HT-29 (cell line): Measurements from ENCODE around the gene NUP54. TPM values are rescaled to one million over a fixed set of nuclear protein-coding genes. Genes with fewer than 3 reads are reported as not detected.

ENCODE experiments used
- DNase-seq: peaks from one replicate; pipeline ENCODE4 v3.0.0-alpha.2; 2015; ENCODE audit warnings: low spot score
- total RNA-seq: library from RNA; depleted of rRNA; stranded (reverse); fragments of >200 nt; shearing (Covaris generic); gene quantifications from 2 replicates; pipeline ENCODE4 v1.2.3, GENCODE V29; 2014; rRNA removed

Gene NUP54, protein sequence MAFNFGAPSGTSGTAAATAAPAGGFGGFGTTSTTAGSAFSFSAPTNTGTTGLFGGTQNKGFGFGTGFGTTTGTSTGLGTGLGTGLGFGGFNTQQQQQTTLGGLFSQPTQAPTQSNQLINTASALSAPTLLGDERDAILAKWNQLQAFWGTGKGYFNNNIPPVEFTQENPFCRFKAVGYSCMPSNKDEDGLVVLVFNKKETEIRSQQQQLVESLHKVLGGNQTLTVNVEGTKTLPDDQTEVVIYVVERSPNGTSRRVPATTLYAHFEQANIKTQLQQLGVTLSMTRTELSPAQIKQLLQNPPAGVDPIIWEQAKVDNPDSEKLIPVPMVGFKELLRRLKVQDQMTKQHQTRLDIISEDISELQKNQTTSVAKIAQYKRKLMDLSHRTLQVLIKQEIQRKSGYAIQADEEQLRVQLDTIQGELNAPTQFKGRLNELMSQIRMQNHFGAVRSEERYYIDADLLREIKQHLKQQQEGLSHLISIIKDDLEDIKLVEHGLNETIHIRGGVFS
- 29.1 and 43.6 TPM in 2 replicates for total RNA-seq

DNA sequence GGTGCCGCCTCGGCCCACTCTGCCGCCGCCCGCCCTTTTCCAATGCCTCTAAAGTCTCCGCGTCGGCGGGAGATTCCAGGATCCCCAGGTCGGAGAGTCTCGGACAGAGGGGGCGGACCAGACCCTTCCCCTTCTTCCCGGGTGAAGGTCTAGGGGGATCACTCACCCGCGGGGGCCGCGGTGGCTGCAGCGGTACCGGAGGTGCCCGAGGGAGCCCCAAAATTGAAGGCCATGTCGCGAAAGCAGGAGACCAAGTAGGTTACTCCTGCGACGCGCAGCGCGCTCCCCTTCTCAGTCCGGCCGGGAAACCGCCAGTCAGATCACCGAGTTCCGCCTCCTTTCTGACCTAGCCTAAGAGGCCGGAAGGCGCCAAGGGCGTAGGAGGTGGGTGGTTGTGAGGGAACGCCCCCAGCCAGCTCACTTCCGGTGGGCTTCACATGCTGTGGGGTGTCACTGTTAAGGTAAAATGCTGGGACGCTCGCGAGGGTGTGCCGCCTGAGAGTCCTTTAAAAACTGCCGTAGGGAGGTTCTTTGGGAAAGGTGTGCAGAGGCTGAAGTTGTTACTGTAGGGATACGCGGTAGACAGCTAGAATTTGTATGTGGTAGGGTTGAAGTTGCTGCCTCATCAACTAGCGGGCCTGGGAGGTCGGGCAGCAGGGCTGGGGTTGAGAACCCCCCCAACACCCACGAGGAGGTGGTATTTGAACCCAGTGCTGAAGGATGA lies at the start of gene NUP54:
TSS of gene NUP54 (minus strand) at position 256 of the 724 bp plus-strand sequence. CDS start at position 233, 23 bp downstream.
- peak; percentile 95 for DNase-seq

DNA sequence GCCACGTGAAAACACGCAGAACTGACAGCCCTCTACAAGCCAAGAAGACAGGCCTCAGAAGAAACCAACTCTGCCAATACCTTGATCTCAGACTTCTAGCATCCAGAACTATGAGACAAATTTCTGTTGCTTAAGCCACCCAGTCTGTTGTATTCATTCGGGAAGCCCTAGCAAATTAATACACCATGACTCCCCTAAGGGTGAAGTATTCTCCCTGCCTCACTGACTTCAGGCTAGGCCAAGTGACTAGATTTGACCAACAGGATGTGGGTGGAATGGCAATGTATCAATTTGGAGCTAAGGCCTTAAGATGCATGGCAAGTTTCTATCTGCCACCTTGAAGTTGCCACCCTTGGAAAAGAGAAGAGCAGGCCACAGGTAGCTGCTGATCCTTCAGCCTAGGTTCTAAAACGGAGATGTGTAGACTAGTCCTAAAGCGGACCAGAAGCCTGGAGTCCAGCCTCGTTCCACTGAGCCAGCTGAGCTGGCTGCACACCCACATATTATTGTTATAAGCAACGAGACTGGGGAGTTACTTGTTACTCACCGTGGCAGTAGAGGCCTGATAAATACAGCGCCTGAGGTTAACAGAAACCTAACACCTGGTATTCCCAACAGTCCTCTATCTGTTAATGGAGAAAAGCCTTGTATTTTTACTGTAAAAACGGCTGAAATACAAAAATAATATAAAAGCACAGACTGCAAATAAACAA lies 49.0 kb upstream of the NUP54 start:
- no peak for DNase-seq

DNA sequence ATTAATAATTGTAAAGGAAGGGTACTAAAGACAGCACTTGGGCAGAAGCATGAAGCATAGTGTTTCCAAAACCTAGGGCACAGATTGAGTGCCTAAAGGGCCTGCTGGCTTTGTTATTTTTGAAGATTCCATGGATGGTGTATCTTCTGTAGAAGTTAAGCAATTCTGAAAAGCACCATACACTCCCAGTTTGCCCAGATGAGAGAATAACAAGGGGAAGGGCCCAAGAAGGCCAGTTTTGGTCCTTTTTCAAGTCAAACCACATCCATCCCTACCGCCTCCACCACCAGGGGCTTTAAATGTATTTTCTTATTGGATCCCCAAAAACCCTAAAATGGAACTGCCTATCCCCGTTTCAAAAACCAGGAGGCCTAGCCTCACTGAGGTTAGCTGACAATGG lies 48.2 kb upstream of the NUP54 start:
- no peak for DNase-seq

DNA sequence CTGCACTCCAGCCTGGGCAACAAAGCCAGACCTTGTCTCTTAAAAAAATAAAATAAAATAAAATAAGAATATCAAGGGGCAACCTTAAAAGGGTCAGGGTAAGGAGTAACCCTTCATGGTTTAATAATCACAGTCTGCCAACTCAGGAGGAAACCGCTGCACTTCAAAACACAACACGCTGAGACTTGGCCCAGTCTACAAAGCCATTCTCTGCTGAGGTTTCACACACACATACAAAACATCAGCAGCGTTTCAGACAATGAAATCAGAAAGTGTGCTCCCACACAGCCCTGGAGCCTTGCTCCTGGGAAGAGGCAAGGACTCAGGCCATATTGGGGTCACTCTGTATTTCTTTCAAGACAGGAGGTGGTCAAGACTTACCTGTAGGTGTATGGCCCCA lies 47.1 kb upstream of the NUP54 start:
- no peak for DNase-seq

DNA sequence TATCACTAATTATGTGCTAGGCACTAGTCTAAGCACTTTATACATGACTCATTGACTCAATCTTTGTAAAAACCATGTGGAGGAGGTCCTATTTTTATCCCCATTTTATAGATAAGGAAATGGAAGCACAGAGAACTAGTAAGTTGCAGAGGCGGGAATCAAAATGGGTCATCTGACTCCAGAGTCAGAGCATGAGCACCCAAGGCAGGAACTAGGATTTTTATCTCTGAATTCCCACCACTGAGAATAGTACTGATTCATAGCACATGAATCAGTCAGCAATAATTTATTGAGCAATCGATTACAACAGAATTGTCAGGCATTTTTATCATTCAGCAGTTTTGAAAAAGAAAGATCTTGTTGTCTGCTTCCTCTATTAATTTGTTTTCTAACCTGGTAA lies 46.1 kb upstream of the NUP54 start:
- peak; percentile 21 for DNase-seq

DNA sequence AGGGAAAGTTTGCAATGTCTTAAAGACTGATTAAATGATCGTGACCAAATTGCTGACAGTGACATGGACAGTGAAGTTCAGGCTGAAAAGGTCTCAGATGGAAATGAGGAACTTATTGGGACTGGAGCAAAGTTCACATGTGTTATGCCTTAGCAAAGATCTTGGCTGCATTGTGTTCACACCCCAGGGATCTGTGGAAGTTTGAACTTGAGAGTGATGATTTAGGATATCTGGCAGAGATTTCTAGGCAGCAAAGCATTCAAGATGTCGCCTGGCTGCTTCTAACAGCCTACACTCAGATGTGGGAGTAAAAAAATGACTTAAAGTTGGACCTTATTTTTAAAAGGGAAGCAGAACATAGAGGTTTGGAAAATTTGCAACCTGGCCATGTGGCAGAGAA lies 44.0 kb upstream of the NUP54 start:
- no peak for DNase-seq

DNA sequence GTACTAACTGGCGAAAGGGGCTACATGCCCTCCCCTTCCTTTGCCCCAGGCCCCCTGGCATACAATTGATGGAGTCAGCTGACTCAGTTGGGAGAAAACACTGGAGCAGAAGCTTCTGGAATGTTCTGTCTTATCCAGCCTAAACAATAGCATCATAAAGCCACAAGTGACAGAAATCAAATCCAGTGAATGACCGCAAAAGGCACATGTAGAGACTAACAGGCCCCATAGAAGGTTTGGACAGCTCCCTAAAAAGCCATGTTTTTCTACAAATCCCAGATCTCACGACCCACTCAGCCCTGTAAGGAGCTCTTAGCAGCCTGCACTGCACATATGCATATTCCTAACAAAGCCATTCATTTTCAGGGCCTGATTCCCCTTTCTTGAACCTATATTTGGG lies 40.4 kb upstream of the NUP54 start:
- no peak for DNase-seq

DNA sequence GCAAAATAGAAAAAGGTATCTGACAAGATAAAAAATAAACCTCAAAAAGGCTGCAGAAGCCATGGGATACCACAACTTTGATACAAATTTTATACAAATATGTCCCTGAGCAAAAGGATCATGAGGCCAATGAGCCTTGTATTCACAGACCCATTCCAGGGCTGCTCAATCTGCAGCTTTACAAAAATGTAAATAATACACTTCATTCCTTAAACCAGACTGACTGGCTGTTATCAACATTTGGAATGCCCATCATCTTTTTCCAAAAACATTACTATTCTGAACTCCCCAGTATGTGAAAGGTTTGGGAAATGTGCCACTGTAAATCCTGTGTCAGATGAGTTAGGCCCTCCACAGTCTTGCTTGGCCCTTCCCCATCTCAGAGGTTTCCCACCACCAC lies 40.0 kb upstream of the NUP54 start:
- DNase-seq, result no peak

DNA sequence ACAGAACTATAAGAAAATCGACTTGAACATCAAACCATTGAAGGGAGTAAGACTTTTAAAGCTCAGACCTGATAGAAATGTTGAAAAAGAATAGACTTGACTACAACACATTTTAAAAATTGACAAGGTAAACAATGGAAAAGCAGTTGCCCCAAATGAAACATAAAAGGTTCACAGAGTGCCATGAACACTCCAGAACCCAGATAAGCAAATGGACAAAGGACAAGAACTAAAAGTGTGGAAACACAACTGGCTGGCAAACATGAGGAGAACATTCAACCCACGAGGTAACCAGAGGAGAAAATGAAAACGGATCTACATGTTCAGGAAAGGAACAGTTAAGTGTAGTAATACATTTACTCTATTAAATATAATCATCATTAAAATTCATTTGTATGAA lies 39.0 kb upstream of the NUP54 start:
- DNase-seq, result no peak

DNA sequence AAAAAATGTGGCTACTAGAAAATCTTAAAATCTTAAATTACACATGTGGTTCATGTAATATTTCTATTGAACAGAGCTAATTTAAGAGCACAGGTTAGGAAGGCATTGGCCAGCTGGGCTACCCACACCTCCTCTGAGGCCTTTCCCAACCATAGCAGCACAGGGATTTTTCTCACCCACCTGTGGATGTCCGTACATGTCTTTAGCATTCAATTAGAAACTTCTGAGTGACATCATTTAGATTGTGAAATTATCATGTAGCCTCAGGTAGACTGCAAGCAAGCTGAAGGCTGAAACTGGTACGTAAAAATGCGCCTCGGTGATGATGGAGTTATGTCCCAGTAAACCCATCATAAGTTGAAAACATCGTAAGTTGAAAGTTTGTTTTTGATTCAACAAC lies 34.3 kb upstream of the NUP54 start:
- no peak for DNase-seq

DNA sequence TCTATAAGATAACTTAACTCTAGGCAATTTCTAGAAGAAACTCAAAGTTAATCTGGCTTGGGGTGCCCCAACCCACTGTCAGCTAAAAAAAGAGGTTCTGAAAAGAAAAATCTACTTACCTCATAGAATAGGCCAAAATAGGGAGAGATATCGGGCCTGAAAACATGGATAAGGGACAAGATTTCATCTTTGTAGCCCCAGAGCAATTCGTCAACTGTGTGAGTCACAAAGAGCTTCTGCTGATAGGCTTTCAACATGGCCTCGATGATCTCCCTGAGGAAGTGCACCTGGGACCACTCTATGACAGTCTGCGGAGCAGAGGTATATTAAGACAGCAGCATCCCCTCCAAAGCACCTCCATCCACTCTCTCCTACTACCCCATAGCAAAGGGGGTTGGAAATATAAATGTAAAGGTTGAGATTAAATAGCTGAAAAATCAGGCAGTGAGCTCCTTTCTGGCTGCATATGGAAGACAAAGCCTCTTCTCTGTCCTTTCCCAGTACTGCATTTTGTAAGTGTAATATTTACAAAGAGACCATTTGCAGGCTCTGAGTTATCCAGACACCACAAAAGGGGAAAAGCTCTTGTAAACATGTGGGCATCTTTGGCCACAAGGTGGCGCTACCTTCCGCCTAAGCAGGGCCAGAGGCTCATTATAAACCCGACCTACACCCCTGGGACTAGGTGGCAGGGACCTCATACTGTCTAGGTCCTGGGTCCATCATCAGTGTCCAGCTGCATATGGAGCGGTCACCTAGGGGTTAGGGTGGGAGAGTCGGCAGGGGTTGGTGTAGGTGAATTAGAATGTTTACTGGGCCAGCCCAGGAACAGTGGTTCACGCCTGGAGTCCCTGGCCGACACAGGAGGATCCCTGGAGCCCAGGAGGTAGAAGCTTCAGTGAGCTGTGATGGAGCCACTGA lies 31.5 kb upstream of the NUP54 start:
- peak; percentile 91 for DNase-seq

DNA sequence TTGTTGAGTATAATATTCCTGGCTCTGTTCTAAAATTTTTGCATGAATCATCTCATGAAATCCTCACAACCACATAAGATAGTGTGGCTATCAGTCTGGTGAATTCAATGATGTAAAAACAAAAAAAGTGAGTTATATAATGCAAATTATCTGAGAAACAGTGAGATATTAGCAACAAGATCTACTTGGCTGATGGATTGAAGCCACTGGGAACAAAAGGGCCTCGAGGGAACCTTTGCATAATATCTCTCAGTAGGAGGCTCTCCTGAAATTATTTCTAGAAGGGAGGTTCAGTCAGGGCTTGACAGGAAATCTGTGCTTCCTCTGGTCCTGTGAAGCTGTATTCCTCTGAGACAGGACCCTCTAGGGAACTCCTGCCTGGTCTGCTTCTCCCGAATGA lies 30.1 kb upstream of the NUP54 start:
- DNase-seq, result no peak

DNA sequence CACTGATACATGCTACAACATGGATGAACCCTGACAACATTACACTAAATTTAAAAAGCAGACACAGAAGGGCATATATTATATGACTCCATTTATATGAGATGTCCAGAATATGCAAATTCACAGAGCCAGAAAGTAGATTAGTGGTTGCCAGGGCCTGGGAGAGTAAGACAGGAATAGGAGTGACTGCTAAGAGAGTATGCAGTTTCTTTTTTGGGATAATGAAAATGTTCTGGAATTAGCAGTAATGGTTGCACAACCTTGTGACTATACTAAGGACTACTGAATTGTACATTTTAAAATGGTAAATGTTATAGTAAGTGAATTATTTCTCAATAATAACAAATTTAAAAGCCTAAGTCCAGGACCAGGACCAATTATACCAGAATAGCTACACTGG lies 29.5 kb upstream of the NUP54 start:
- no peak for DNase-seq

DNA sequence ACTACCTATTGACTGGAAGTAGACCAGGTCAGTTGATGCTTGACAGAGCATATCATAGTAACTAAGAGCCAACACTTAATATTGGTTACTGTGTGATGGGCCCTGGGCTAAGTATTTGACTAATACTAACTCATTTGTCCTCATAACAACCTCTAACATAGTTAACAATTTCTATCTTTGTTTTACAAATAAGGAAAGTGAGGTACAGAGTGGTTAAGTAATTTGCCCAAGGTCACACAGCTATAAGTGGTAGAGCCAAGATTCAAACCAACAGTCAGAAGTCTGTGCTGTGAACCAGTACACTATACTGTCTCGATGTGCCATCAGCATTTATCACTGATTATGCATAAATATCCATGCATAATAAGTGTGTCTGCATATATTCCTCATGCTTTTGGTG lies 27.1 kb upstream of the NUP54 start:
- DNase-seq, result no peak

DNA sequence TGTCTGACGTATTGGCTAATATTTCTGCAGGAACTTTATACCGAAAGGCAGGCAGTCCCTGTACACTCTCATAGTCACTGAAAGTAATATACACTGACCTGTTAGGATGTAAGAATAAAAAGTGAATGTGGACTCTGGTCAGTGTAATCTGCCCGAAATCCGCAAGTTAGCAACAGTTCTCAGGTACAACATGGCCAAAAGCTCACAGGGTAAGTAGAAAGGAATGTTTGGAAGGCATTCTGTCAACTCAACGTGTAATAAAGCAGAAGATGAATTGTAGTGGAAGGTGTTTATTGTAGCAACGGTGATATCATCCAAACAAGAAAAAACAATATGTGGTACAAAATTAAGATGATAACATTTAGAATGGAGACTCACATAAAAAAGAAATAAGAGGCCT lies 26.0 kb upstream of the NUP54 start:
- DNase-seq, result no peak

DNA sequence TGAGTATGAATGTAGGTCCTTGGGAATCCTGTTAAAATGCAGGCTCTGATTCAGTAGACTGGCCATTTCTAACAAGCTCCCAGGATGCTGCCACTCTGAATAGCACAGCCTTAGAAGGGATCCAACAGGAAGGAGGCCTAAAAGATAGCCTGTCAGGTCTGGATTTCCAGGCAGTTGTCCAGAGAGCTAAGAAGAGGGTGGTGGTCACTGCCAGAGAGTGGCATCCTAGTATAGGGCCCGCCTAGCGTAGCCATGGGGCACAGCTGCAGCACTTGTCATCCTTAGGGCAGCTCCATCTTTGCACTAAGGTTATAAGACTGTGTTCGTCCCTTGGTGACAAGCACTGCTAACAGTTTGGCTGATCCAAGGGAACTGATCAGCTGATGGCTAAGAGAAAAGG lies 20.5 kb upstream of the NUP54 start:
- DNase-seq, result no peak

DNA sequence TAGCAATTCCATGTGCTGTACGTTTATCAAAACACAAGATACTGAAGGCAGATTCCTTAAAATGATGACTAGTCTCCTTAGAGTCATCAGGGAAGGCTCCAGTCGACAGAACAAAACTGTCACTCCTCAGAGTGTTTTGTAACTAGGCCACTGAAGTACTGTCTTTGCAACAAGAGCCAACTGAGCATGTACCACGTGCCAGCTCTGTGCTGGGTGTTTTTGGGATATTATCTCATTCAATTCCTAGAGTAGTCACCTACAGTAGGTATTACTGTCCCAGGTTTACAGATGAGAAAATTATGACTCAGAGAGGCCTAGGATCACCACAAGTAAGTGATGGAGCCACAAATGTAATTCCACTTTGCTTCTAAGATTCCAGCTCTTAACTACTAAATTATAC lies 18.3 kb upstream of the NUP54 start:
- no peak for DNase-seq

DNA sequence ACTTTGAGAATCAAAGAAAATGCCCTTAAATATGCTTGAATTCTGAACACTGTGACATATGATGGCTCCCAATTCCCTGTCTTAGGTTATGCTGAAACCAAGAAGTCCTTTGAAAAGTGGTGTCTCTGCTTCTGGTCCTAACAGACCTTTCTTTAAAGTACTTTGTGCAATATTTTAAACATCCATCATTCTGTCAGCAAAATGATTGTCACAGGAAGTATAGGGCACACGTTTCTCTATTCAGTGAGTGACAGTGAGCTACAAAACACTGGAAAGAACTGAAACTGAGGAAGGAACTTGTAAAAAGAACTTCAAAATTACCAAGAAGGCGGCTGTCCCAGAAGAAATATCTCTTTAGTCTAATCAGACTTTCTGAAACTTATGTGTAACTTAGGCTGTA lies 12.2 kb upstream of the NUP54 start:
- no peak for DNase-seq

DNA sequence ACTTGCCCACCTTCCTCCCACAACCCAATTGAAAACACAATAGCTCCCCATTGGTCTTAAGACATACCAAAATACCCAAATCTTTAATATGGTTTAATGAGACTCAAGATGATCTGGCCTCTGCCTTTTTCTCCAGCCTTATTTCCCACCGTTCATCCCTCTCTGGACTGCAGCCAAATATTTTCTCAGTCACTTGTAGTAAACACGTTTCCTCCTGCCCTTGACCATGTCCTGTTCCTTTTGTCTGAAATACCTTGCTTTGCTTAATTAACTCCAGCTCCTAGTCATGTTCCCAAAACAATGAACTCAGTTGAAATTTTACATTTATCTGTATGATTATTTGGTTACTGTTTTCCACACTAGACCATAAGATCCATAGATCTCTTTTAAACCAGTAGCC lies 8.4 kb upstream of the NUP54 start:
- no peak for DNase-seq

DNA sequence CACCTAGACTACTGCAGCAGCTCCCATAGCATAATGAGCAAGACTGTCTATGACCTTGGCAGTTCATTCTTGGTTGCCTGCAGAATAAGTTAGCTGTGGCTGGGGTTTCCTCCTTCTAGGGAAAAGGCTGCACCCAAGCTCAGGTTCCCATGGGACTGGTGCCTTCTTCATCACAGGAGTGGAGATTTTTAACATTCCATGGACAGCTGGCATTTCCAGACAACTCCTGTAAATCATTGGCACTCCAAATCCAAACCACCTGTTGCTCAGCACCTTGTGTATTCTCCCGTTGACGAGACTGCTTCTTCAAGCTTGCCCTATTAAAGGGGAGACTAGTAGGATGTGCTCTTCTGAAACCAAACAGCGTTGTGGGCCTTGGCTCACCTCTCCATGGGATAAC lies 7.8 kb upstream of the NUP54 start:
- DNase-seq, result no peak

DNA sequence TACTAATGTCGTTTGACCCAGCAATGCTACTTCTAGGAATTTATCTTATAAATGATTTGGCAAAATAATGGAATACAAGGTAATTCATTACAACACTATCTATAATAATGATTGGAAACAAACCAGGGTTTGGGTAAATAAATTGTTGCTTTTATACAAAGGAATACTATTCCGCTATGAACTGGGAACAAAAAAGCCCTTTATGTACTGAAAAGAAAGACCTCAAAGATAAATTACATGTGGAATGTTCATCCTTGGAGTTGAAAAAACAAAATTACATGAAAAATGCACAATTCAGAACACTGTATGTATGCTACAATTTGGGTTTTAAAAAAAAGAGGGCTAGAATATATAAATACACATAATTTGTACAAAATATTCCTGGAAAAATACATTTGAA lies 5.2 kb upstream of the NUP54 start:
- DNase-seq, result no peak
